Measurements from ENCODE around the gene HOXD11.
A peak's percentile ranks its signal among the peaks of the same experiment; 100 is the strongest.

Gene HOXD11

DNA sequence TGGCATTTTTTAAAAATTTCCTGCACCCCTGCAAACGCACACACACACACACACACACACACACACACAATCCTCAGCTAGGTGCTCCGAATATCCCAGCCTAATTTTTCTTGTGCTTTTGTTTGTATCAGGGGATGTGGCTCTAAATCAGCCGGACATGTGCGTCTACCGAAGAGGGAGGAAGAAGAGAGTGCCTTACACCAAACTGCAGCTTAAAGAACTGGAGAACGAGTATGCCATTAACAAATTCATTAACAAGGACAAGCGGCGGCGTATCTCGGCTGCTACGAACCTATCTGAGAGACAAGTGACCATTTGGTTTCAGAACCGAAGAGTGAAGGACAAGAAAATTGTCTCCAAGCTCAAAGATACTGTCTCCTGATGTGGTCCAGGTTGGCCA is 12.7 kb upstream of the HOXD11 start:
- no peak for DNase-seq

GRCh38 chr2:176095421-176095820 is 11.7 kb upstream of the HOXD11 start:
- DNase-seq: no peak

DNA sequence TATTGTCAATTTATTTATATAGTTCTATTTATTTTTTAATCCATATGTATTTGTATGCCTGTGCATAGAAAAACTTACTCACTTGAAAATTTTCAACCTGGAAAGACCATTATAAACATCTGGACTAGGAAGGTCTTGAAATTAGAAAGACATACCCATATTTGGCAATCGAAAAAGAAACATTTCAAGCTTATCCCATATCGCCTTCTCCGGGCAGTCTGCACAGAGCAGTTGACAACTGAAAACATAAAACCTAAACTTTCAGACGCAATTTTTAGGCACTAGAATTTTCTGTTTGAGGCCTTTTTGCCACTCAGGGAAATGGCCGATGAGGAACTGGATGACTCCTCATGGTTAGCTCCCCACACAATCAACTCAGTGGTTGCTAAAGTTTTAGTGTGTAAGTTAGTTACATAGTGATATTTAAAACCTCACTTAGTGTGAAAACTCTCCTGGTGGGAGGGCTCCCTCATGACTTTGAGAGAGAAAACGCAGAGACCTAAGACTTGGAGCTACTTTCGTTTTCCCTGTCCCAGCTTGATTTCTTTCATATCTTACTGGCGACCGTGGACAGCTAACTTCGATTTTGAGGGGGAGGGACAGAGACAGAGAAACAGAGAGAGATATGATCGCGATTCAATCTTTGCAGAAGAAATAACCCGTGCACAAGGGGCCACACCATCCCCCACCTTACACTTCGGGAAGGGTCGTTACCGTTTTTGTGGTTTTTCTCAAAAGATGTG is 10.7 kb upstream of the HOXD11 start:
- no peak for DNase-seq

- peak; percentile 63 for DNase-seq
Measured at GRCh38 chr2:176096986-176097819, 9.9 kb upstream of the HOXD11 start.

DNA sequence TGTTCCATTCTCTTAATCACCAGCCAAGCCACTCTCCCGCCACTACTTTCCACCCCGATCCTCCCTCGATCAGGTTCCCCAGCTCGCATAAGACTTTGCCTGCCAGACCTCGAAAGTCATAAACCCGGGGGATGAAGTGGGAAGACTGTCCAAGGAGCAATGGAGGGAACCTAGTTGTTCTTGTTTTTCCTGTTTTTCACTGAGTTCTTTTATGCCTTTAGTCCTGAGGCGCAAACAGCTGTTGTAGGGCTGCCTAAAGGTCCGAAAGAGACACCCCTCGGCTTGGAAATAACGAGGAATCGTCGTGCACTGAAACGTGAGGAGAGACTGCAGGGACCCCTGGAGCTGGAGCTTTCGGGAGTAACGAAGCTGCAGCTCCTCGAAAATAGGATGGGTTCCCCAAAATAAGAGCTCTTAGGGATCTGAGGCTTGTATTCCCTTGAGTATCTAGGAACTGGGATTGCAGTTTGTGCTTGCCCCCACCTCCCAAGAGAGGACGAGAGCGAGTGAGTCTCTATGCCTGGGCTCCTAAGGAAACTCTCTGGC is 9.2 kb upstream of the HOXD11 start:
- DNase-seq: no peak

- DNase-seq: no peak
Measured at GRCh38 chr2:176098366-176099158, 8.5 kb upstream of the HOXD11 start.

DNA sequence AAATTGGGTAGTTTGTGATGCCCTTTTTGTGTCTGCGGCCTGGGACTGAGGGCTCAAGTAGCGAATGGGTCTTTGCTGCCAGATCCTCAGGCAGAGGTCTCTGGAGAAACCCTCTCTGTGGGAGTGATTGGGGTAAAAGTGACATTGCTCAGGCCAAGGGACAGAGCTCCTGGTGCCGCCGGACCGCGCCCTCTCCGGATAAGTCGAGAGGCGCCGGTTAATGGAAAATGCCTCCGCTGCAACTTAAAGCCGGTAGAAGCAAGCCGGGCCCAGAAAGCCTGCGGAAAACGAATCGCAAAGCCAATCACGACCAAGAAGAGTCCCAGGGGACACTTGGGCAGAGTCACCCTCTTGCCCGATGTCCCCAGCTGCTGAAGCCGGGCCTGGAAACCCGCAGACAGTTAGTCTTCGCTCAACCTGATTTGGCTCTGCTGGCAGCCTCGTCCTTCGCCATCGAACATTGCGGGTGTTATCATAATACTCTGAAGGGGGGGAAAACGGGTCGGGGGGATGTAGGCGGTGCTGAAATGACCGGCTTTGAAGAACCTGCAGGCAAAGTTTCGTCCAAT is 7.8 kb upstream of the HOXD11 start:
- DNase-seq: no peak

- DNase-seq: no peak
Measured at GRCh38 chr2:176099728-176100546, 7.1 kb upstream of the HOXD11 start, which contains the start of gene HOXD12. HOXD12 (plus strand) TSS chr2:176099795; CDS start chr2:176099802, 7 bp downstream.

DNA sequence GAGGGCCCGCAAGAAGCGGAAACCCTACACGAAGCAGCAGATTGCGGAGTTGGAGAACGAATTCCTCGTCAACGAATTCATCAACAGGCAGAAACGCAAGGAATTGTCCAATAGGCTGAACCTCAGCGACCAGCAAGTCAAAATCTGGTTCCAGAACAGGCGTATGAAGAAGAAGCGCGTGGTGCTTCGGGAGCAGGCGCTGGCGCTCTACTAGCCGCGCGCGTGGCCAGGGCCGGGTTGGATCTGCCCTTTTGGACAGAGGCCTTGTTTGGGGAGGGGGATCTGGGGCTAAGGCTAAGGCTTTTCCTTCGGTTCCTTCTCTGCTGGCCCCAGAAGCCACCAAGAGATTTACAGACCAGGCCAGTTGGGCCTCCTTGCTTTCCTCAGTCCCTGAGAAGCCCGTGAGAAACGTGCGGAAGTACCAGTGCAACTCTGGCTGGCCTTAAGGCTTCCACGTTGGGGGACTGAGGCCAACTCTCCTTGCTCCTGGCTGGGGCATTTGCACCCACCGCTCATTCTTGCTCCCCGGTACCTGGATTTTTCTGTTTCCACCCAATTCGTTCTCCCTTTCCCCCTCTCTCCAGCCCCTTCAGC is 6.4 kb upstream of the HOXD11 start:
- DNase-seq: no peak

GRCh38 chr2:176101216-176101830 is 5.8 kb upstream of the HOXD11 start:
- DNase-seq: no peak

GRCh38 chr2:176101842-176102241 is 5.2 kb upstream of the HOXD11 start:
- no peak for DNase-seq

DNA sequence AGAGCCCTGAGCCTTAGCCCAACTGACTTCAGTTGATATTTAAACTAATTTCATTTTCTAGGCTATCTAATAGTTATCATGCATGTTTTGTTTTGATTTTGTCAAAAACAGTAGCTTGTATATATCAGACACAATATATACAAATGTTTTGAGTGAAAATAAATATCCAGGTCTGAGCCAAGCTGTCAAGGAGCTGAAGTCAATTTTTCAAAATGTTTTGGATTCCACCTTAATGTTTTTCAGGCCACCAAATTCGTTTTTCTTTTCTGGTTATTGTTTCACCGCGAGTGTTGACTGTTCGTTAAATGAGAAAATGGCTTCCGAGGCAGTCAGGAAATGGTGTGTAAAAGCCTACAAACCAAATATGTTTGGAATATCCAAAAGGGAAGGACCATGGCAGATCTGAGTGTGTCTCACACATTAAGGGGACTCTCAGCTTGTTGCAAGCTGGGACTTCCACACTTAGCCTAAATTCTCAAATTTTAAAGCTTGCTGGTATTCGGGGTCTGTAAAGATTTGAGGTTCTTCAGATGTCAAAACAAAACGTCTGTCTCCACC is 4.7 kb upstream of the HOXD11 start:
- no peak for DNase-seq

DNA sequence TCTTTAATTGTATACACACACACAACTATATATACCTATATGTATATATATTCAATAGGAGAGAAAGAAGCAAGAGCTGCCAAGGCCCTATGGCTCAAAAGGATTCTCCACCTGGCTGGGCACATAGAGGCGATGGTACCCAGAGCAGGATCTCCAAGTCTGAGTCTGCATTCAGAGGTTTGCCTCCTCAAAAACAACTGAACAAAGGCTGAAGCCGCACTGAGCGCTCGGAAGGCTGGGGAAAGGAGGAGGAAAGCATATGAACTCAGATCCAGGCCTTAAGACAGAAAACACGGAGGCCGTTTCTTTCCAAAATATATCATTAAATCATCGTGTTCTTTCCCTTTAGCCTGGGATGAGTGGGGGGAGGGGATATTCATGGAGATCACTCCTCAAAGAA is 3.9 kb upstream of the HOXD11 start:
- no peak for DNase-seq

DNA sequence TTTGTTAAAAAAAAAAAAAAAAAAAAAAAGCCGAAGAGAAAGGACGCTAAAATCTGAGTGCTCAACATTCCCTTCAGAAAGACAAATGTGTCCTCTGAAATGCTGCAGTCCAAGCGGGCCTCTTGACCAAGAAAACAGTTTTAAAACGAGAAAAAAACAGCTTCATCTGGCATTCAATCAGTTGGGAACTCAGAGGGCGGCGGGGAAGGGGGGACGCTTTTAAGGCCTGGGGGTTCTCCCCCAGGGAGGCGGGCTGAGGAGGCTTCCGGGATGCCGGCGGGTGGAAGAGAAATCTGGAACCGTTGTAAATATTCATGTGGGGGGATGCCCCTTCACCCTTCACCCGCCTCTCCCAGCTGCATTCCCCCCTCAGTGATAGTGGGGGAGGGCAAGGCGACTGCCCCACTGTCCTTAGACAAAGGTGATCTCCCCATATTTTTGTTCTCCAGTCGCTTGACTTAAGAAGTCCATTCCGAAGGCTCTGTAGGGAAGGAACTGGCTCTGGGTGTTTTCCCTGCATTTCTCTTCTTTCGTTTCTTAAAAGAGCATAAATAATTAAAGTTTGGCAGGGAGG is 3.3 kb upstream of the HOXD11 start:
- no peak for DNase-seq

GRCh38 chr2:176104316-176105077 is 2.6 kb upstream of the HOXD11 start:
- no peak for DNase-seq

DNA sequence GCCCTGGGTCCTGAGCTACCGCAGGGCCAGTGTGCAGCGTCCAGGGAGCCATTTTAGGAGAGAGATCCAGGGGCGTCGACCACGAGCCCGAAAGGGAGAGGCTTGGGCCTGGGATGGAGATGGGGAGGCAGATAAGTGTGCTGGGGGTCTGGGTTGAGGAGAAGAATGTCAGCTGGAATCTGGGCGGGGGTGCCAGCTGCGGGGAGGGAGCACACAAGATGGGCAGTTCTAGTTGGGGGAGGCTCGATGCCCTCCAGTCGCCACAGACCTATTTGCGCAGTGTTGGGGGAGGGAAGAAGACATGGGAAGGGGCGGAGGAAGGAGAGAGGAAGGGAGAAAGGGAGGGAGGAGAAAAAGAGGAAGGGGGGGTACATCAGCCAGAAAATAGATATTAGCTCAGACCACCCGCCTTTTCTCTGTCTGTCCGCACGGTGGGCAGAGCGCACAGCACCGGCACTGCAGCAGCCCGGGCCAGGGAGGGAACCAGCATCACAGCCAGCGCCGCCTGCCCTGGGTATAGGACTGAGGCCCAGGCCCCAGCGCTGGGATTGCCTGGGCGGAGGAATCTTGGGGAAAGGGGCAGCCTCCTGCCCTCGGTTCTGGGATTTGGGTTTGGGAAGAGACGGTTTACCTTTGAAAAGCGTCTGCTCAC is 1.9 kb upstream of the HOXD11 start:
- DNase-seq: no peak

GRCh38 chr2:176105730-176106580 is 1.1 kb upstream of the HOXD11 start:
- DNase-seq: no peak

- no peak for DNase-seq
Measured at GRCh38 chr2:176107731-176108181, 676 bp downstream of the HOXD11 start.

All from CD4-positive, alpha-beta T cell treated with Interleukin-6 for 4 hours (primary cell).